IMR-90 (cell line): ENCODE measurements around the gene RNF182. TPM values are rescaled to one million over a fixed set of nuclear protein-coding genes. Genes with fewer than 3 reads are reported as not detected.
"Not testable (repeated sequence)": the region's sequence is repeated elsewhere in the genome, so short reads cannot be mapped to it uniquely, and the experiment has no call there.

ENCODE experiments used
- ATAC-seq: fragments of 200-7000 bp; cut with Tn5 transposase; 2 replicates; pipeline ENCODE4 v1.9.1; 2020; ENCODE audit warnings: low read depth, mild to moderate bottlenecking, moderate library complexity
- BruUV-seq: library from RNA; stranded (reverse); fragments of 400-500 nt; replicated peaks from 2 replicates; lab custom pipeline; 2021; lab: Mats Ljungman, UMichigan
- CTCF ChIA-PET: fragments of 300-600 bp; formaldehyde crosslinking; extraction: SDS; loops from one replicate; lab custom pipeline; 2021; ENCODE audit warnings: antibody characterized with exemption; lab: Yijun Ruan, JAX
- POLR2A ChIA-PET: fragments of 300-600 bp; sonication (Branson Sonifier 250); formaldehyde crosslinking; loops from one replicate; lab custom pipeline; 2022; ENCODE audit warnings: antibody characterized with exemption; ENCODE audit not compliant: unreplicated experiment; lab: Charles Lee
- DNase-seq: peaks from one replicate; pipeline ENCODE4 v3.0.0; 2013
- H2AFZ ChIP-seq: replicated peaks from 2 replicates; pipeline ENCODE3; 2013; ENCODE audit warnings: low read length, mild to moderate bottlenecking; ENCODE audit not compliant: poor library complexity
- H2AK5ac ChIP-seq: 2 replicates; pipeline ENCODE4 v1.6.1; 2013; ENCODE audit warnings: low read depth, low read length, inconsistent platforms
- H2AK9ac ChIP-seq: replicated peaks from 2 replicates; pipeline ENCODE3; 2013; ENCODE audit warnings: mild to moderate bottlenecking, low read depth, low read length, moderate library complexity; ENCODE audit not compliant: poor library complexity
- H2BK120ac ChIP-seq: 2 replicates; pipeline ENCODE4 v1.6.1; 2013; ENCODE audit warnings: low read depth, low read length, inconsistent platforms
- H2BK15ac ChIP-seq: 3 replicates; pipeline ENCODE4 v1.6.1; 2013; ENCODE audit warnings: low read depth, low read length, inconsistent platforms
- H2BK20ac ChIP-seq: 2 replicates; pipeline ENCODE4 v1.6.1; 2013; ENCODE audit warnings: low read depth, mild to moderate bottlenecking, inconsistent platforms, low read length, moderate library complexity
- H2BK5ac ChIP-seq: 2 replicates; pipeline ENCODE4 v1.6.1; 2013; ENCODE audit warnings: mild to moderate bottlenecking, low read depth, low read length, inconsistent platforms; ENCODE audit not compliant: poor library complexity, severe bottlenecking
- H3K14ac ChIP-seq: replicated peaks from 2 replicates; pipeline ENCODE4 v1.6.1; 2013; ENCODE audit warnings: low read depth, low read length, inconsistent platforms
- H3K18ac ChIP-seq: 2 replicates; pipeline ENCODE4 v1.6.1; 2013; ENCODE audit warnings: low read depth, low read length, control low read depth
- H3K23ac ChIP-seq: 2 replicates; pipeline ENCODE4 v1.6.1; 2013; ENCODE audit warnings: low read depth, low read length, inconsistent platforms
- H3K27ac ChIP-seq: 2 replicates; pipeline ENCODE4 v1.5.1; 2013; ENCODE audit warnings: mild to moderate bottlenecking, control low read depth, low read length; ENCODE audit not compliant: insufficient read depth
- H3K27me3 ChIP-seq: 2 replicates; pipeline ENCODE4 v1.6.1; 2013; ENCODE audit warnings: low read length; ENCODE audit not compliant: control insufficient read depth, insufficient read depth
- H3K36me3 ChIP-seq: 2 replicates; pipeline ENCODE4 v1.6.1; 2013; ENCODE audit warnings: low read length, mixed read lengths; ENCODE audit not compliant: control insufficient read depth, insufficient read depth
- H3K4ac ChIP-seq: 2 replicates; pipeline ENCODE4 v1.6.1; 2013; ENCODE audit warnings: low read depth, low read length, inconsistent platforms
- H3K4me1 ChIP-seq: 2 replicates; pipeline ENCODE4 v1.6.1; 2013; ENCODE audit warnings: low read length, mixed read lengths; ENCODE audit not compliant: control insufficient read depth, insufficient read depth
- H3K4me2 ChIP-seq: 2 replicates; pipeline ENCODE4 v1.6.1; 2013; ENCODE audit warnings: low read depth, mild to moderate bottlenecking, control low read depth, low read length, moderate library complexity
- H3K4me3 ChIP-seq: 2 replicates; pipeline ENCODE4 v1.5.1; 2013; ENCODE audit warnings: low read depth, mild to moderate bottlenecking, control low read depth, low read length, moderate library complexity; ENCODE audit not compliant: insufficient read depth
- H3K56ac ChIP-seq: 2 replicates; pipeline ENCODE4 v1.6.1; 2013; ENCODE audit warnings: low read length, inconsistent platforms; ENCODE audit not compliant: insufficient read depth; ENCODE audit errors: extremely low read depth
- H3K79me1 ChIP-seq, 2 experiments: 2 replicates each; pipeline ENCODE4 v1.6.1; 2013; ENCODE audit warnings: low read length in 2 of 2, inconsistent platforms in 1 of 2, low read depth in 1 of 2
- H3K9ac ChIP-seq: 2 replicates; pipeline ENCODE4 v1.6.1; 2013; ENCODE audit warnings: low read depth, low read length, control low read depth
- H3K9me1 ChIP-seq: 2 replicates; pipeline ENCODE4 v1.6.1; 2013; ENCODE audit warnings: low read length, inconsistent platforms; ENCODE audit not compliant: insufficient read depth
- H3K9me3 ChIP-seq: 2 replicates; pipeline ENCODE4 v1.6.1; 2013; ENCODE audit warnings: low read length; ENCODE audit not compliant: control insufficient read depth, insufficient read depth
- H4K20me1 ChIP-seq: 2 replicates; pipeline ENCODE4 v1.6.1; 2013; ENCODE audit warnings: low read length, inconsistent platforms; ENCODE audit not compliant: insufficient read depth
- H4K5ac ChIP-seq: 2 replicates; pipeline ENCODE4 v1.6.1; 2013; ENCODE audit warnings: mild to moderate bottlenecking, low read depth, low read length, control low read depth
- H4K8ac ChIP-seq, 2 experiments: 2 replicates each; pipeline ENCODE4 v1.6.1; 2013; ENCODE audit warnings: low read depth in 2 of 2, low read length in 2 of 2, control low read depth in 1 of 2, inconsistent platforms in 1 of 2
- H4K91ac ChIP-seq: 2 replicates; pipeline ENCODE4 v1.6.1; 2013; ENCODE audit warnings: low read depth, low read length, inconsistent platforms; ENCODE audit not compliant: insufficient read depth
- WGBS, 2 experiments: methylation state at CpG; one replicate each; pipeline versions ENCODE4 v1.1.5 to v1.1.7; 2013; ENCODE audit warnings: missing lambda C conversion rate in 2 of 2; ENCODE audit not compliant: insufficient read length in 1 of 2; ENCODE audit errors: extremely low coverage in 2 of 2; 5-methylcytosine and 5-hydroxymethylcytosine counted together
- dilution Hi-C: fragments of 300-500 bp; cut with HindIII; formaldehyde crosslinking; loops from one replicate; pipeline ENCODE4 v1.14.3; 2018; ENCODE audit warnings: low sequenced_read_pairs; ENCODE audit not compliant: unreplicated experiment
- in situ Hi-C: fragments of 300-500 bp; cut with MboI; formaldehyde crosslinking; loops from 3 replicates; pipeline ENCODE4 v1.14.3; 2019; ENCODE audit warnings: low sequenced_read_pairs, inconsistent platforms, mixed read lengths
- intact Hi-C: fragments of 100-400 bp; cut with micrococcal nuclease; formaldehyde crosslinking; loops from 2 replicates; pipeline ENCODE4 v1.10.0; 2022
- polyA plus RNA-seq, 3 experiments: library from polyadenylated mRNA; depleted of rRNA; stranded (reverse); fragments of >200 nt; gene quantifications; 2 replicates each; pipeline ENCODE4 v1.2.3, GENCODE V29; 2012; ENCODE audit warnings: low replicate concordance in 1 of 3
- total RNA-seq: library from RNA; depleted of rRNA; stranded (reverse); fragments of >200 nt; gene quantifications from 2 replicates; pipeline ENCODE4 v1.2.3, GENCODE V29; 2012

Gene RNF182
- total and polyA plus RNA-seq, 2 of the 4 experiments (the other 2 are of a cell fraction), result 4.1 to 9.1 TPM

GRCh38 chr6:13973422-13973821 is 48.7 kb downstream of the RNF182 start:
- POLR2A ChIA-PET, H3K27ac ChIP-seq, intact Hi-C loops, H3K9ac ChIP-seq, H4K91ac ChIP-seq, H3K9me1 ChIP-seq, dilution Hi-C loops, BruUV-seq, H2BK5ac ChIP-seq, H3K14ac ChIP-seq, H3K23ac ChIP-seq, DNase-seq, H4K8ac ChIP-seq, H3K4me1 ChIP-seq, H2AK5ac ChIP-seq, H2BK120ac ChIP-seq, H3K9me3 ChIP-seq, H3K56ac ChIP-seq, H2BK20ac ChIP-seq, H3K79me1 ChIP-seq, in situ Hi-C loops, H3K4ac ChIP-seq, H2BK15ac ChIP-seq, H4K20me1 ChIP-seq, H3K18ac ChIP-seq, H3K36me3 ChIP-seq, H3K27me3 ChIP-seq, H3K4me2 ChIP-seq, H2AFZ ChIP-seq, H2AK9ac ChIP-seq, H4K5ac ChIP-seq, ATAC-seq, H3K4me3 ChIP-seq: not testable (repeated sequence)
- CTCF ChIA-PET, result interaction anchor here (0.5 kb wide), 1 partner anchor 72 kb away, joined by 3 read pairs; no protein-coding TSS in a partner anchor
- WGBS, 2 experiments, result no CpG with 5 or more reads among the region's 3 CpGs
